B cell (primary cell): ENCODE measurements around the gene NEO1.

ENCODE experiments used
- EZH2 ChIP-seq: IDR thresholded peaks from 2 replicates; pipeline ENCODE4 v1.6.1; 2012; ENCODE audit warnings: borderline replicate concordance, low read depth, mild to moderate bottlenecking, moderate library complexity, low read length; ENCODE audit not compliant: insufficient read depth, poor library complexity, severe bottlenecking
- TF ChIP-seq, protein P1 (sequence below): fragments of 200-600 bp; IDR thresholded peaks from one replicate; pipeline ENCODE4 v1.8.0; 2022; ENCODE audit warnings: antibody characterized with exemption, mild to moderate bottlenecking

GRCh38 chr15:73240866-73241499, 188.7 kb downstream of the NEO1 start:
- TF ChIP-seq, protein P1, sequence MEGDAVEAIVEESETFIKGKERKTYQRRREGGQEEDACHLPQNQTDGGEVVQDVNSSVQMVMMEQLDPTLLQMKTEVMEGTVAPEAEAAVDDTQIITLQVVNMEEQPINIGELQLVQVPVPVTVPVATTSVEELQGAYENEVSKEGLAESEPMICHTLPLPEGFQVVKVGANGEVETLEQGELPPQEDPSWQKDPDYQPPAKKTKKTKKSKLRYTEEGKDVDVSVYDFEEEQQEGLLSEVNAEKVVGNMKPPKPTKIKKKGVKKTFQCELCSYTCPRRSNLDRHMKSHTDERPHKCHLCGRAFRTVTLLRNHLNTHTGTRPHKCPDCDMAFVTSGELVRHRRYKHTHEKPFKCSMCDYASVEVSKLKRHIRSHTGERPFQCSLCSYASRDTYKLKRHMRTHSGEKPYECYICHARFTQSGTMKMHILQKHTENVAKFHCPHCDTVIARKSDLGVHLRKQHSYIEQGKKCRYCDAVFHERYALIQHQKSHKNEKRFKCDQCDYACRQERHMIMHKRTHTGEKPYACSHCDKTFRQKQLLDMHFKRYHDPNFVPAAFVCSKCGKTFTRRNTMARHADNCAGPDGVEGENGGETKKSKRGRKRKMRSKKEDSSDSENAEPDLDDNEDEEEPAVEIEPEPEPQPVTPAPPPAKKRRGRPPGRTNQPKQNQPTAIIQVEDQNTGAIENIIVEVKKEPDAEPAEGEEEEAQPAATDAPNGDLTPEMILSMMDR = peak; percentile 94
- TF ChIP-seq EZH2 = no peak
